ENCODE data around the gene HS3ST6.

Gene HS3ST6

DNA sequence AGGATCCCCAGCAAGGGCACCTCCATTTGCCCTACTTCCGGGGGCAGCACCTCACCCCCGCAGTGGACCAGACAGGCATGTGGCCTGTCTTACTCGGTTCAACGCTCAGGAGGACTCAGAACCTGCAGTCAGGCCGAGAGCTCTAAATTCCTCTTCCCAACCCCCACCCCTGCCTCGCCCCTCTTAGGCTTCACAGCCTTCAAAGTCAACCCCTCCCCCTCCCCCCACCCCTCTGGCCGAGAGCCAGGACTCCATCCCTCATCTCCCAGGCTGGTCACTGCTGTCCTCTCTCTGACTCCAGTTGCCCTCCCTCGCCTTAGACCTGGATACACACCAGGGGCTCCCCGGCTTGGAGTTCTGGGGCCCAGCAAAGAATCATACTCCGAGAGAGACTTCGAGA is 8.1 kb upstream of the HS3ST6 start:
- TF ChIP-seq, protein P1, sequence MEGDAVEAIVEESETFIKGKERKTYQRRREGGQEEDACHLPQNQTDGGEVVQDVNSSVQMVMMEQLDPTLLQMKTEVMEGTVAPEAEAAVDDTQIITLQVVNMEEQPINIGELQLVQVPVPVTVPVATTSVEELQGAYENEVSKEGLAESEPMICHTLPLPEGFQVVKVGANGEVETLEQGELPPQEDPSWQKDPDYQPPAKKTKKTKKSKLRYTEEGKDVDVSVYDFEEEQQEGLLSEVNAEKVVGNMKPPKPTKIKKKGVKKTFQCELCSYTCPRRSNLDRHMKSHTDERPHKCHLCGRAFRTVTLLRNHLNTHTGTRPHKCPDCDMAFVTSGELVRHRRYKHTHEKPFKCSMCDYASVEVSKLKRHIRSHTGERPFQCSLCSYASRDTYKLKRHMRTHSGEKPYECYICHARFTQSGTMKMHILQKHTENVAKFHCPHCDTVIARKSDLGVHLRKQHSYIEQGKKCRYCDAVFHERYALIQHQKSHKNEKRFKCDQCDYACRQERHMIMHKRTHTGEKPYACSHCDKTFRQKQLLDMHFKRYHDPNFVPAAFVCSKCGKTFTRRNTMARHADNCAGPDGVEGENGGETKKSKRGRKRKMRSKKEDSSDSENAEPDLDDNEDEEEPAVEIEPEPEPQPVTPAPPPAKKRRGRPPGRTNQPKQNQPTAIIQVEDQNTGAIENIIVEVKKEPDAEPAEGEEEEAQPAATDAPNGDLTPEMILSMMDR (IDR thresholded peaks at IDR 0.05; ENCODE audit: insufficient read depth, low read length), result no peak
- no peak for TF ChIP-seq POLR2AphosphoS5 (IDR thresholded peaks at IDR 0.05; ENCODE audit: low read depth)
- TF ChIP-seq, protein P2, sequence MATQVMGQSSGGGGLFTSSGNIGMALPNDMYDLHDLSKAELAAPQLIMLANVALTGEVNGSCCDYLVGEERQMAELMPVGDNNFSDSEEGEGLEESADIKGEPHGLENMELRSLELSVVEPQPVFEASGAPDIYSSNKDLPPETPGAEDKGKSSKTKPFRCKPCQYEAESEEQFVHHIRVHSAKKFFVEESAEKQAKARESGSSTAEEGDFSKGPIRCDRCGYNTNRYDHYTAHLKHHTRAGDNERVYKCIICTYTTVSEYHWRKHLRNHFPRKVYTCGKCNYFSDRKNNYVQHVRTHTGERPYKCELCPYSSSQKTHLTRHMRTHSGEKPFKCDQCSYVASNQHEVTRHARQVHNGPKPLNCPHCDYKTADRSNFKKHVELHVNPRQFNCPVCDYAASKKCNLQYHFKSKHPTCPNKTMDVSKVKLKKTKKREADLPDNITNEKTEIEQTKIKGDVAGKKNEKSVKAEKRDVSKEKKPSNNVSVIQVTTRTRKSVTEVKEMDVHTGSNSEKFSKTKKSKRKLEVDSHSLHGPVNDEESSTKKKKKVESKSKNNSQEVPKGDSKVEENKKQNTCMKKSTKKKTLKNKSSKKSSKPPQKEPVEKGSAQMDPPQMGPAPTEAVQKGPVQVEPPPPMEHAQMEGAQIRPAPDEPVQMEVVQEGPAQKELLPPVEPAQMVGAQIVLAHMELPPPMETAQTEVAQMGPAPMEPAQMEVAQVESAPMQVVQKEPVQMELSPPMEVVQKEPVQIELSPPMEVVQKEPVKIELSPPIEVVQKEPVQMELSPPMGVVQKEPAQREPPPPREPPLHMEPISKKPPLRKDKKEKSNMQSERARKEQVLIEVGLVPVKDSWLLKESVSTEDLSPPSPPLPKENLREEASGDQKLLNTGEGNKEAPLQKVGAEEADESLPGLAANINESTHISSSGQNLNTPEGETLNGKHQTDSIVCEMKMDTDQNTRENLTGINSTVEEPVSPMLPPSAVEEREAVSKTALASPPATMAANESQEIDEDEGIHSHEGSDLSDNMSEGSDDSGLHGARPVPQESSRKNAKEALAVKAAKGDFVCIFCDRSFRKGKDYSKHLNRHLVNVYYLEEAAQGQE (IDR thresholded peaks at IDR 0.05; ENCODE audit: insufficient replicate concordance, low read depth), result no peak
- TF ChIP-seq SPI1 (IDR thresholded peaks at IDR 0.05; ENCODE audit: borderline replicate concordance, low read depth), result no peak
- no peak for TF ChIP-seq GABPA (IDR thresholded peaks at IDR 0.05; ENCODE audit: low read depth)
- Histone ChIP-seq H3K27me3 (ENCODE audit: insufficient read depth, poor library complexity, severe bottlenecking) (peaks cover 10% of the 10 kb centered on the region), H3K4me3 (replicated peaks; ENCODE audit: insufficient read depth, low read length) (no peak overlapping the region), H3K27ac (replicated peaks) (no peak overlapping the region)
- no peak for DNase-seq (ENCODE audit: low read depth in 1 of 2, low spot score in 1 of 2)

DNA sequence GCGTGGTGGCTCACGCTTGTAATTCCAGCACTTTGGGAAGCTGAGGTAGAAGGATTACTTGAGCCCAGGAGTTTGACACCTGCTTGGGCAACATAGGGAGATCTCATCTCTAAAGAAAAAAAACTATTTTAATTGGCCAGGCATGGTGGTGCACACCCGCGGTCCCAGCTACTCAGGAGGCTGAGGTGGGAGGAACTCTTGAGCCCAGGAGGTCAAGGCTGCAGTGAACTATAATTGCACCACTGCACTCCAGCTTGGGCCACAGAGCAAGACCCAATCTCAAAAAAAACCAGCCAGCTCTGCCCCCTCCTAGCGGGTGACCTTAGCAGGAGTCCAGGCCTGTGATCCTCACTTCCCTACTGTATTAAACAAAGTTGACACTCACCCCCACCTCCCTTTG is 5.9 kb upstream of the HS3ST6 start:
- H3K4me3 ChIP-seq (replicated peaks; ENCODE audit: insufficient read depth, low read length), result no peak overlapping the region
- no peak for DNase-seq (ENCODE audit: low read depth in 1 of 2, low spot score in 1 of 2)
- H3K27ac ChIP-seq (replicated peaks), result no peak overlapping the region
- no peak for TF ChIP-seq SPI1 (IDR thresholded peaks at IDR 0.05; ENCODE audit: borderline replicate concordance, low read depth)
- TF ChIP-seq, protein P2 (IDR thresholded peaks at IDR 0.05; ENCODE audit: insufficient replicate concordance, low read depth), result no peak
- no peak for TF ChIP-seq GABPA (IDR thresholded peaks at IDR 0.05; ENCODE audit: low read depth)
- no peak for TF ChIP-seq POLR2AphosphoS5 (IDR thresholded peaks at IDR 0.05; ENCODE audit: low read depth)
- TF ChIP-seq, protein P1 (IDR thresholded peaks at IDR 0.05; ENCODE audit: insufficient read depth, low read length), result no peak
- peaks cover 26% of the 10 kb centered on the region for H3K27me3 ChIP-seq (ENCODE audit: insufficient read depth, poor library complexity, severe bottlenecking)

DNA sequence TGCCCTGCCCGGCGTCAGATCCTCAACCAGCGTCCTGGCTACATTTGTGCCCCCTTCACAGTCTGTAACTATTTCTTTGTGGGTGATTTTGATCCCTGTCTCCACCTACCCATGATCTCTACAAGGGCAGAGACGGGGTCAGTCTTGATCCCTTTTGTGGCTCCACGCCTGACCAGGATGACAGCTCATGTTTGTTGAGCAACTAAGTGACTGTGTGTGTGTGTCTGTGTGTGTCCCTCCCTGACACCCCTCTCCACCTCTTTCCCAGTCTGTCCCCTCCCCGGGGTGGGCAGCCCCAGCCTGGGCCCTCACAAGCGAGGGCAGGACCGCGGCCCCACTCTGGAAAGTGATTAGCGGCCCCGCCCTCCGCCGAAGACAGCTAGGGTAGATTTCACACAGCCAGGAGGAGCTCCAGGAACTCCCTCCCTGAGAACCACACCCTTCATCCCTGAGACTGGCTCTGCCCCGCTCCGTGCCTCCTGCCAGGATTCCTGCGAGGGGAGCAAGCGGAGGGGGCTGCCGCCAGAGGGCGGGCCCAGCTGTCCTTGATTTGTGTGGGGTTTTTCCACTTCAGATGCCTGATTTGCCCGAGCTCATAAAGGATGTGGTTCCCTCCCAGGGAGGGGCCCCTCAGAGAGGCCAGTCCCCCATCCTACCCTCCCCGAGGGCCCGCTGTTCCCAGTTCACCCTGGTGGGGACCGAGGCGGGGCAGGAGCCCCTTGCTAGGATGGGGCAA is 5.3 kb upstream of the HS3ST6 start:
- H3K27ac ChIP-seq (replicated peaks), result no peak overlapping the region
- H3K27me3 ChIP-seq (ENCODE audit: insufficient read depth, poor library complexity, severe bottlenecking), result peaks cover 32% of the 10 kb centered on the region
- DNase-seq (ENCODE audit: low read depth in 1 of 2, low spot score in 1 of 2), result no peak
- H3K4me3 ChIP-seq (replicated peaks; ENCODE audit: insufficient read depth, low read length), result no peak overlapping the region
- TF ChIP-seq POLR2AphosphoS5 (IDR thresholded peaks at IDR 0.05; ENCODE audit: low read depth), result no peak
- TF ChIP-seq, protein P2 (IDR thresholded peaks at IDR 0.05; ENCODE audit: insufficient replicate concordance, low read depth), result no peak
- no peak for TF ChIP-seq GABPA (IDR thresholded peaks at IDR 0.05; ENCODE audit: low read depth)
- TF ChIP-seq, protein P1 (IDR thresholded peaks at IDR 0.05; ENCODE audit: insufficient read depth, low read length), result no peak
- no peak for TF ChIP-seq SPI1 (IDR thresholded peaks at IDR 0.05; ENCODE audit: borderline replicate concordance, low read depth)

All from HL-60 (cell line).